Measurements from ENCODE around the gene BTBD7. TPM values are rescaled to one million over a fixed set of nuclear protein-coding genes. Genes with fewer than 3 reads are reported as not detected.

BTBD7 gene
- total and polyA plus RNA-seq, 2 experiments from 2014 or later = 14.8 to 25.8 TPM

- Histone ChIP-seq H3K4me1 (ENCODE audit: insufficient read depth) (no peaks in the 10 kb centered on the region), H3K9me3 (ENCODE audit: low read depth) (no peaks in the 10 kb centered on the region), H3K9me2 (replicated peaks; ENCODE audit: insufficient read depth) (no peaks in the 10 kb centered on the region), H4K20me1 (ENCODE audit: insufficient read depth, poor library complexity, severe bottlenecking) (no peaks in the 10 kb centered on the region), H3K27me3 (no peaks in the 10 kb centered on the region), H3K27ac (peak overlapping the region; percentile 39), H3K36me3 (replicated peaks; ENCODE audit: insufficient read depth, low read depth) (no peaks in the 10 kb centered on the region), H3K4me2 (no peak overlapping the region), H3K4me3 (no peak overlapping the region), H2AFZ (no peak overlapping the region), H3K79me2 (peaks cover 20% of the 10 kb centered on the region)
- no peak for DNase-seq (ENCODE audit: low spot score)
- 73% methylated on average over 4 of the region's 4 CpGs for WGBS (ENCODE audit: low lambda C conversion rate, missing lambda C conversion rate)
- no peak for TF ChIP-seq EZH2 (IDR thresholded peaks at IDR 0.05; ENCODE audit: borderline replicate concordance)
These were observed 46.5 kb downstream of the BTBD7 start for GRCh38 chr14:93286212-93286890.

GRCh38 chr14:93285044-93285443 lies 47.8 kb downstream of the BTBD7 start:
- Histone ChIP-seq H3K4me2 (no peak overlapping the region), H3K27me3 (no peaks in the 10 kb centered on the region), H2AFZ (no peak overlapping the region), H3K36me3 (replicated peaks; ENCODE audit: insufficient read depth, low read depth) (no peaks in the 10 kb centered on the region), H3K27ac (no peak overlapping the region), H3K9me2 (replicated peaks; ENCODE audit: insufficient read depth) (no peaks in the 10 kb centered on the region), H4K20me1 (ENCODE audit: insufficient read depth, poor library complexity, severe bottlenecking) (no peaks in the 10 kb centered on the region), H3K9me3 (ENCODE audit: low read depth) (no peaks in the 10 kb centered on the region), H3K4me1 (ENCODE audit: insufficient read depth) (no peaks in the 10 kb centered on the region), H3K4me3 (no peak overlapping the region), H3K79me2 (peaks cover 16% of the 10 kb centered on the region)
- DNase-seq (ENCODE audit: low spot score) = no peak
- 82% methylated on average over 2 of the region's 2 CpGs for WGBS (ENCODE audit: low lambda C conversion rate, missing lambda C conversion rate)
- no peak for TF ChIP-seq EZH2 (IDR thresholded peaks at IDR 0.05; ENCODE audit: borderline replicate concordance)
- no peak for TF ChIP-seq EZH2phosphoT487 (IDR thresholded peaks at IDR 0.05; ENCODE audit: low read depth, severe bottlenecking, unreplicated experiment)
- TF ChIP-seq CTCF (IDR thresholded peaks at IDR 0.05; ENCODE audit: poor library complexity) = no peak

DNA sequence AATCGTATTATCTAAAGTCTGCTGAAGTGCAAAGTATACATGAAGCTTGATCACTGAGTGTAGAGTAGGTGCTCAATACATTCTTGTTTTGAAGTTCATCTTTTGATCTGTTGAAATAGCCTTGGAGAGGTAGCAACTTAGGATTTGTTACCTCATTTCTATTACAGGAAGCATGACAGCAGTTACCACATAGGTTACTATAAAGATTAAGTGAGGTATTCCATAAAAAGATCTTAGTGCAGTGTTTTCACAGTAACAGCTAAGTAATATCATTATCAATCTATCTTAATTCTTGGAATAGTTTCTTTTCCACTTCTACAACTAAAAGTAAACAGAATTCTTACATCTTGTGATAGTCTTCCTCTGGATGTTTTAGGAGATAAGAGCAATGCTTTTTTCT lies 50.9 kb downstream of the BTBD7 start:
- no peak overlapping the region for H3K4me2 ChIP-seq
- H3K9me2 ChIP-seq (replicated peaks; ENCODE audit: insufficient read depth) = no peaks in the 10 kb centered on the region
- no peaks in the 10 kb centered on the region for H3K4me1 ChIP-seq (ENCODE audit: insufficient read depth)
- no peak overlapping the region for H2AFZ ChIP-seq
- TF ChIP-seq EZH2 (IDR thresholded peaks at IDR 0.05; ENCODE audit: borderline replicate concordance) = no peak
- no peak for TF ChIP-seq CTCF (IDR thresholded peaks at IDR 0.05; ENCODE audit: poor library complexity)
- no peak for TF ChIP-seq EZH2phosphoT487 (IDR thresholded peaks at IDR 0.05; ENCODE audit: low read depth, severe bottlenecking, unreplicated experiment)
- H3K27ac ChIP-seq = no peak overlapping the region
- WGBS (ENCODE audit: low lambda C conversion rate, missing lambda C conversion rate) = 83% methylated on average over 1 of the region's 1 CpG
- no peaks in the 10 kb centered on the region for H4K20me1 ChIP-seq (ENCODE audit: insufficient read depth, poor library complexity, severe bottlenecking)
- no peaks in the 10 kb centered on the region for H3K27me3 ChIP-seq
- H3K79me2 ChIP-seq = peaks cover 16% of the 10 kb centered on the region
- no peaks in the 10 kb centered on the region for H3K36me3 ChIP-seq (replicated peaks; ENCODE audit: insufficient read depth, low read depth)
- no peaks in the 10 kb centered on the region for H3K9me3 ChIP-seq (ENCODE audit: low read depth)
- H3K4me3 ChIP-seq = no peak overlapping the region
- no peak for DNase-seq (ENCODE audit: low spot score)

DNA sequence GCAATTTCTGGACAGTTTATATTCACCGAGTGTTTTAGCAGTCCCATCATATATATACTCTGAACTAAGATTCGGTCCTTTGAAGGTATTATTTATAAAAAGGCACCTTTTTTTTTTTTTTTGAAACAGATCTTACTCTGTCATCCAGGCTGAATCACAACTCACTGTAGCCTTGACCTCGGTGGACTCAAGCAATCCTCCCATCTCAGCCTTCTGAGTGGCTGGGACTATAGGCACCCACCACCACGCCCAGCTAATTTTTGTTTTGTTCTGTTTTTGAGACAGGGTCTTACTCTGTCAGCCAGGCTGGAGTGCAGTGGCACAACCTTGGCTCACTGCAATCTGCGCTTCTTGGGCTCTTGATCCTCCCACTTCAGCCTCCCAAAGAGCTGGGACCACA lies 52.1 kb downstream of the BTBD7 start:
- no peak overlapping the region for H3K4me2 ChIP-seq
- 91% methylated on average over 5 of the region's 5 CpGs for WGBS (ENCODE audit: low lambda C conversion rate, missing lambda C conversion rate)
- no peaks in the 10 kb centered on the region for H3K9me3 ChIP-seq (ENCODE audit: low read depth)
- TF ChIP-seq EZH2 (IDR thresholded peaks at IDR 0.05; ENCODE audit: borderline replicate concordance) (no peak), CTCF (IDR thresholded peaks at IDR 0.05; ENCODE audit: poor library complexity) (no peak), EZH2phosphoT487 (IDR thresholded peaks at IDR 0.05; ENCODE audit: low read depth, severe bottlenecking, unreplicated experiment) (no peak)
- no peak for DNase-seq (ENCODE audit: low spot score)
- no peak overlapping the region for H2AFZ ChIP-seq
- no peaks in the 10 kb centered on the region for H3K4me1 ChIP-seq (ENCODE audit: insufficient read depth)
- H3K79me2 ChIP-seq = peaks cover 19% of the 10 kb centered on the region
- H3K27ac ChIP-seq = no peak overlapping the region
- H4K20me1 ChIP-seq (ENCODE audit: insufficient read depth, poor library complexity, severe bottlenecking) = no peaks in the 10 kb centered on the region
- no peaks in the 10 kb centered on the region for H3K9me2 ChIP-seq (replicated peaks; ENCODE audit: insufficient read depth)
- no peak overlapping the region for H3K4me3 ChIP-seq
- H3K27me3 ChIP-seq = no peaks in the 10 kb centered on the region
- no peaks in the 10 kb centered on the region for H3K36me3 ChIP-seq (replicated peaks; ENCODE audit: insufficient read depth, low read depth)
